KMS-11 (cell line): ENCODE results near the gene CRYBB2.
"Not testable (repeated sequence)": the region's sequence is repeated elsewhere in the genome, so short reads cannot be mapped to it uniquely, and the experiment has no call there.

Experiments
- H2AFZ ChIP-seq: fragments of 200-600 bp; sonication (generic); 2 replicates; pipeline ENCODE4 v1.6.1; 2016; ENCODE audit warnings: antibody characterized with exemption, mixed run types, low read depth
- H3K27ac ChIP-seq: fragments of 200-600 bp; sonication (generic); 2 replicates; pipeline ENCODE4 v1.6.1; 2016; ENCODE audit warnings: mild to moderate bottlenecking, mixed run types
- H3K27me3 ChIP-seq: fragments of 200-600 bp; sonication (generic); 2 replicates; pipeline ENCODE4 v1.6.1; 2017; ENCODE audit warnings: mild to moderate bottlenecking, low read depth, mixed run types, moderate library complexity; ENCODE audit not compliant: insufficient read depth
- H3K36me3 ChIP-seq: fragments of 200-600 bp; sonication (generic); 2 replicates; pipeline ENCODE4 v1.6.1; 2017; ENCODE audit warnings: mild to moderate bottlenecking, mixed run types; ENCODE audit not compliant: insufficient read depth
- H3K4me1 ChIP-seq: fragments of 200-600 bp; sonication (generic); 2 replicates; pipeline ENCODE4 v1.6.1; 2016; ENCODE audit warnings: mild to moderate bottlenecking, low read depth, mixed run types; ENCODE audit not compliant: poor library complexity, severe bottlenecking
- H3K4me2 ChIP-seq: fragments of 200-600 bp; sonication (generic); 2 replicates; pipeline ENCODE4 v1.7.0; 2016; ENCODE audit warnings: mild to moderate bottlenecking, mixed run types
- H3K4me3 ChIP-seq: fragments of 200-600 bp; sonication (generic); IDR thresholded peaks from 2 replicates; pipeline ENCODE4 v1.6.1; 2017; ENCODE audit warnings: low read depth, low read length, mixed read lengths; ENCODE audit not compliant: insufficient read depth
- H3K79me2 ChIP-seq: fragments of 200-600 bp; sonication (generic); 2 replicates; pipeline ENCODE4 v1.6.1; 2016; ENCODE audit warnings: low read depth, mixed run types; ENCODE audit not compliant: insufficient read depth
- H3K9ac ChIP-seq: fragments of 200-600 bp; sonication (generic); 2 replicates; pipeline ENCODE4 v1.6.1; 2016; ENCODE audit warnings: mild to moderate bottlenecking, mixed run types
- H4K20me1 ChIP-seq: fragments of 200-600 bp; sonication (generic); 2 replicates; pipeline ENCODE4 v1.6.1; 2016; ENCODE audit warnings: mild to moderate bottlenecking, mixed run types; ENCODE audit not compliant: insufficient read depth
- TF ChIP-seq, protein P1 (sequence below): fragments of 200-600 bp; sonication (generic); conservative IDR thresholded peaks from 2 replicates; pipeline ENCODE4 v1.6.1; 2017; ENCODE audit warnings: low read depth, mild to moderate bottlenecking, antibody characterized with exemption, low read length, moderate library complexity, mixed read lengths

Gene CRYBB2

DNA sequence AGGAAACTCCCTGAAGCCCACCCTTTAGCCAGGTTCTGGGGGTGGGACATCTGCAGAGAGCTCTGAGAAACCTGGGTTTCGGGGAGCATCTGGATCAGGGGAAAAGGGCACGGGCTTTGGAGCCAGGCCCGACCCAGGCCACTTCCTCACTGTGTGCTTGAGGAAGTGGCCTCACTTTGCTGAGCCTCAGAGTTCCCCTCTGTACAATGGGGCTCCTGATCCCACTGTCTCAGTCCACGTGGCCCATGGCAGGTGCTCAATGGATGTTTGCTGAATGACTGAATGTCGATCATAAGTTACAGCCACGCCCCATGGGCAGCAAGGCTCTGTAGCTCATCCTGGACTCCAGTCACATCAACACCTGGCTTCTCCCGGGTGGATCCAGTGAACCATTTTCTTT lies 18.5 kb upstream of the CRYBB2 start:
- Histone ChIP-seq H3K4me3 (no peak overlapping the region), H3K4me1 (no peaks in the 10 kb centered on the region), H4K20me1 (no peaks in the 10 kb centered on the region), H3K79me2 (no peaks in the 10 kb centered on the region), H3K36me3 (no peaks in the 10 kb centered on the region), H3K4me2 (no peak overlapping the region), H2AFZ (no peak overlapping the region), H3K27me3 (no peaks in the 10 kb centered on the region), H3K9ac (no peak overlapping the region), H3K27ac (no peak overlapping the region)
- TF ChIP-seq, protein P1, sequence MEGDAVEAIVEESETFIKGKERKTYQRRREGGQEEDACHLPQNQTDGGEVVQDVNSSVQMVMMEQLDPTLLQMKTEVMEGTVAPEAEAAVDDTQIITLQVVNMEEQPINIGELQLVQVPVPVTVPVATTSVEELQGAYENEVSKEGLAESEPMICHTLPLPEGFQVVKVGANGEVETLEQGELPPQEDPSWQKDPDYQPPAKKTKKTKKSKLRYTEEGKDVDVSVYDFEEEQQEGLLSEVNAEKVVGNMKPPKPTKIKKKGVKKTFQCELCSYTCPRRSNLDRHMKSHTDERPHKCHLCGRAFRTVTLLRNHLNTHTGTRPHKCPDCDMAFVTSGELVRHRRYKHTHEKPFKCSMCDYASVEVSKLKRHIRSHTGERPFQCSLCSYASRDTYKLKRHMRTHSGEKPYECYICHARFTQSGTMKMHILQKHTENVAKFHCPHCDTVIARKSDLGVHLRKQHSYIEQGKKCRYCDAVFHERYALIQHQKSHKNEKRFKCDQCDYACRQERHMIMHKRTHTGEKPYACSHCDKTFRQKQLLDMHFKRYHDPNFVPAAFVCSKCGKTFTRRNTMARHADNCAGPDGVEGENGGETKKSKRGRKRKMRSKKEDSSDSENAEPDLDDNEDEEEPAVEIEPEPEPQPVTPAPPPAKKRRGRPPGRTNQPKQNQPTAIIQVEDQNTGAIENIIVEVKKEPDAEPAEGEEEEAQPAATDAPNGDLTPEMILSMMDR: no peak

- TF ChIP-seq, protein P1: no peak
- Histone ChIP-seq H4K20me1 (no peaks in the 10 kb centered on the region), H3K9ac (no peak overlapping the region), H3K27me3 (no peaks in the 10 kb centered on the region), H3K4me3 (no peak overlapping the region), H3K4me2 (no peak overlapping the region), H3K36me3 (no peaks in the 10 kb centered on the region), H2AFZ (no peak overlapping the region), H3K79me2 (no peaks in the 10 kb centered on the region), H3K27ac (no peak overlapping the region), H3K4me1 (no peaks in the 10 kb centered on the region)
These were observed 17.7 kb upstream of the CRYBB2 start for GRCh38 chr22:25201557-25202273.

- no peaks in the 10 kb centered on the region for H3K4me1 ChIP-seq
- no peaks in the 10 kb centered on the region for H3K36me3 ChIP-seq
- TF ChIP-seq, protein P1: peak; percentile 92
- H3K27me3 ChIP-seq: no peaks in the 10 kb centered on the region
- no peak overlapping the region for H2AFZ ChIP-seq
- H3K4me2 ChIP-seq: no peak overlapping the region
- H3K4me3 ChIP-seq: no peak overlapping the region
- H3K79me2 ChIP-seq: no peaks in the 10 kb centered on the region
- H4K20me1 ChIP-seq: no peaks in the 10 kb centered on the region
- no peak overlapping the region for H3K9ac ChIP-seq
- H3K27ac ChIP-seq: no peak overlapping the region
These were observed 17.0 kb upstream of the CRYBB2 start for GRCh38 chr22:25202290-25202921.

GRCh38 chr22:25203082-25203481 lies 16.4 kb upstream of the CRYBB2 start:
- Histone ChIP-seq H4K20me1 (no peaks in the 10 kb centered on the region), H3K79me2 (no peaks in the 10 kb centered on the region), H3K4me2 (no peak overlapping the region), H3K4me1 (no peaks in the 10 kb centered on the region), H3K36me3 (no peaks in the 10 kb centered on the region), H3K27me3 (no peaks in the 10 kb centered on the region), H3K27ac (no peak overlapping the region), H3K4me3 (no peak overlapping the region), H2AFZ (no peak overlapping the region), H3K9ac (no peak overlapping the region)
- TF ChIP-seq, protein P1: no peak

GRCh38 chr22:25204547-25204946 lies 14.9 kb upstream of the CRYBB2 start:
- not testable (repeated sequence) for H3K27me3 ChIP-seq, H2AFZ ChIP-seq, H4K20me1 ChIP-seq, H3K36me3 ChIP-seq, H3K4me3 ChIP-seq, H3K4me1 ChIP-seq, H3K27ac ChIP-seq, H3K4me2 ChIP-seq, H3K9ac ChIP-seq, H3K79me2 ChIP-seq
